T follicular helper cell (primary cell): ENCODE results near the gene PSAP.

Experiments
- DNase-seq: peaks from one replicate; pipeline ENCODE4 v3.0.0-alpha.2; 2020; ENCODE audit warnings: low read depth

The PSAP gene

DNA sequence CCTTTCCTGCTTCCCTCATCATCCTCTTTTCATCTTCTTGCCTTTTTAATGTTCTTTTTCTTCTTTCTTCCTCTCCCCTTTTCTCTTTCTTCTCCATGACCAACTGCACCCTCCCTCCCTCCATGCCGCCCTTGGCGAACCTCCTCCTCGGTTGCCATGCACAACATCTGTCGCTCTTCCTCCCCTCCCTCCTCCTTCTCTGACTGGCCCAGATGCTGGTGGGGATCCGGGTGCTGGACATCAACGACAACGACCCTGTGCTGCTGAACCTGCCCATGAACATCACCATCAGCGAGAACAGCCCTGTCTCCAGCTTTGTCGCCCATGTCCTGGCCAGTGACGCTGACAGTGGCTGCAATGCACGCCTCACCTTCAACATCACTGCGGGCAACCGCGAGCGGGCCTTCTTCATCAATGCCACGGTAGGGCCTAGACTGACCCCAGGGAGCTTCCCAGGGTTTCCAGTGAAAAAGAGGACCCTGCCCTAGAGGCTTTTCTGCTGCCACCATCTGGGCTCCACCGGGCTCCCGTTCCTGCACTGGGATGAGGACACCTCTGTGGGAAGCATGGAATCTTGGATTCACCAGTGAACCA, 66.3 kb downstream of the PSAP start:
- DNase-seq = no peak

DNA sequence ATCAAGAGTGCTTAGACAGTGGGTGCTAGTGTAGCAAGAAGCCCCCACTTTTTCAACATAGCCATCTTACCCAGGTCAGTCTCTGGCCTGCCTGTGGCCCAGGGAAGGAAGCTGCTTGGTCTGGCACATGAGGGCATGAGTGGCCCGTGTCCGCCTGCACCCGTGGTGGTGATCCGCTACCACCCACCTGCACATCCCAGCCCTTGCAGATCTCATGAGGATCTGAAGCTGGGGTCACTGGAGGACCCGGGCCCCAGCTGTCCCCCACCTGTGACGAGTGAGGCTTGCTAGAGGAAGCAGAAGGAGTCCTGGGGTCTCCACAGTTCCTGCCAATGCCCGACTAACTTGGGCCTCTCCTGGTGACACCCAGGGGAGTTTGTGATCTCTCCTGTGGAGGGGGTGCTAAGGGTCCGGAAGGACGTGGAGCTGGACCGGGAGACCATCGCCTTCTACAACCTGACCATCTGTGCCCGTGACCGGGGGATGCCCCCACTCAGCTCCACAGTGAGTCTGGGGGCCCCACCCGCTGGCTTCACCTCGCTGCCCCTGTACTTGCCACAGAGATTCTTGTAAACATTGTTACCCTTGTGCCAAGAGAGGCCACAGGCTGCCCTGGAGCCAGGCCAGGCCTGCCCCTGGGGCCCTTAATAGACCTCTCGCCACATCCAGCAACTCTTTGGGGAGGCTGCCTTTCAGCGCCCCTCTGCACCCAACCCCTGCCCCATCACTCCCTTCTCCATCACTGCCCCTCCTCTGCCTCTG, 67.0 kb downstream of the PSAP start:
- no peak for DNase-seq

DNA sequence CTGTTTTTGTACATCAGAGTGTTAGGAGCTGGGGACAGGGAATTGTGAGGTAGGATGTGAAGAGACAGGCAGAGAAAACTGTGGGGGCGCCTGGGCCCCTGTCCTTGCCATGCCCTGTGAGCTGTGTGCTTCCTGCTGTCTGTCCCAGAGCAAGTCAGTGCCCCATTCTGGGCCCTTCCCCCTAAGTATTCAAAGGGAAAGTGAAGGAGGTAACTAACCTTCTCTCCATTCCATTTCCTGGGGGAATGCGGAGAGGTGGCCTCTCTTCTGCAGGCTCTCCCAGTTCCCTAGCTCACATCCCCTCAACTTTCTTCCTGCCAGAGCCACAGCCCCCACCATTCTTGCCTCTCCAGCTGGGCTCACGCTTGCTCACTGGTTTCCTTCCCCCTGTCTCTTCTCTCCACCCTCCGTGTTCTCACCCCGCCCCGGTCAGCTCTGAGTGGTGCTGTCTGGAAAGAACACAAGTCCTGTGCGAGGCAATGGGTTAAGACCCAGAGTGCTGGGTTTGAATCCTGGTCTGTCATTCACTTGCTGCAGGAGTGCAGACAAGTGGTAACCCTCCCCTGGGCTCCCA, 68.0 kb downstream of the PSAP start:
- DNase-seq = no peak

DNA sequence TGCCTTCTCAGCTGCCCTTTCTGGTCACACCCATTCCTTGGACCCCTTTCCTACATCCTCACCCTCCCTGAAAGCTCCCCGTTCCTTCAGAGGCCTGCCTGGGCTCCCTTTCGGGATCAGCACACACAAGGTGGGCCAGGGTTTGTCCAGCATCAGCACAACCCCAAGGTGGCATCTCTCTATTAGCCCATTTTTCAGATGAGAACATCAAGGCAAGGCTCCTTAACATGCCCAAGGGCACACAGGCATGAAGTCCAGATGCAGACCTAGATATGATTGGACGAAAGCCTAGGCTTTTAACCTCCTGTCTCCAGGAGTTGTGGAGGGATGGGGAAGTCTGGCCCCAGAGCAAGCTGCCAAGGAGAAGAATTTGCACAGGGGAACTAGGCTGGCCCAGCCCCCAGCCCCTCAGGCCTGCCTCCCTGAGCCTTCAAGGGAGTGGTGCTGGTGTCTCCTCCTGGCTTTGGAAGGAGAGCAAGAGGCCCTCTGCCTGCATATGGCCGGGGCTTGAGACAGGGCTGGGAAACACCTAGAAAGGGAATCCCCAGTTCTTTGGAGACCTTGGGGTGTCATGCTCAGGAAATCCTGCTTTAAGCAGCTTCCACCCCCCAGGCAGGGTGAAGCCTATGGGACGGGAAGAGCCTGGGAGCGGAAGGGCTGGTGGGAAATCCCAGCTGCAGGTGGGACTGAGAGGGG, 68.7 kb downstream of the PSAP start:
- DNase-seq = no peak

DNA sequence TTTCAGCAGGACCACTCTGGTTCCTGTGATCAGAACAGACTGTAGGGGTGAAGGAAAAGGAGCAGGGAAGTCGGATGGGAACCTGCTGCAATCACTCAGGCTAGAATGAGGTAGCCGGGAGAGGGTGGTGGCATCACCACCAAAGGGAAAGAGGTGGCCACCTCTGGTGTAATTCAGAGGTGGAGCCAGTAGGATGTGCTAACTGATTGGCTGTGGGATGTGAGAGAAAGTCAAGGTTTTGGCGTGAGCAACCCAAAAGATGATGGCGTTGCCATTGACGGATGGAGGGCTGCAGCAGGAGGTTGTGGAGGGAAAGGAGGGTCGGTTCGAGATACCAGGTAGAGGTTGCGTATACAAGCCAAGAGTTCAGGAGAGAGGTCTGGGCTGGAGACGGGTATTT, 70.3 kb downstream of the PSAP start:
- no peak for DNase-seq

DNA sequence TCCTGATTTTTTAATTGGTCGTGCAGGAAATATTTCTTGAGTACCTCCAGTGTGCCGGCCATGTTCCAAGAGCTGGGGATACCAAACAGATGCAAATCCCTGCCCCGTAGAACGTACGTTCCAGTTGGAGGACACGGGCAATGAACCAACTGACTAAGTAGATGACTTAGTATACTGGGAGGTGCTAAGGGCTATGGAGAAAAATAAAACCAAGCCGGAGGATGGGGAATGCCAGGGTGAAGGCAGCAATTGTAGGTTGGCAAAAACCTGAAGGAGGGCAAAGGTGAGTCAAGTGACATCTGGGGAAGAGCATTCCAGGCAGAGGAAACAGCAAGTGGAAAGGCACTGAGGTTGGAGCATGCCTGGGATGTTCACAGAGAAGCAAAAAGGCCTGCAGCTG, 70.9 kb downstream of the PSAP start:
- DNase-seq = no peak

DNA sequence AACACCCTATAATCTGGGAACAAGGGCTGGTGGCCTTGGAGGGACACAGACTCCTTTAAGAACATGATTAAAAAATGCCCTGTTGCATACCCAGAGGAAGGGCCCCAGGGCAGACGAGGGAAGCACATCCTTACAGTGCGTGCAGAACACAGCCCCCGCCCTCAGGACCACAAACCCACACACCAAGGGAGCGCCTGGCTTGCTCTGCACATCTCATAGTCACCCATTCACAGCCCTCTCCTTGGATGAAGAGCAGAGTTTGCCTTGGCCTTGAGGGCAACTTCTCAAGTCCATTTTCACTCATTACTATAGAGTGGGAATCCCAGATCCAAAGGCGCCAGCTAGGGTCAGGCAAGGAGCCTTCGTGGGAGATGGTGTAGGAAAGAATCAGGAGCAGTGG, 71.4 kb downstream of the PSAP start:
- no peak for DNase-seq

DNA sequence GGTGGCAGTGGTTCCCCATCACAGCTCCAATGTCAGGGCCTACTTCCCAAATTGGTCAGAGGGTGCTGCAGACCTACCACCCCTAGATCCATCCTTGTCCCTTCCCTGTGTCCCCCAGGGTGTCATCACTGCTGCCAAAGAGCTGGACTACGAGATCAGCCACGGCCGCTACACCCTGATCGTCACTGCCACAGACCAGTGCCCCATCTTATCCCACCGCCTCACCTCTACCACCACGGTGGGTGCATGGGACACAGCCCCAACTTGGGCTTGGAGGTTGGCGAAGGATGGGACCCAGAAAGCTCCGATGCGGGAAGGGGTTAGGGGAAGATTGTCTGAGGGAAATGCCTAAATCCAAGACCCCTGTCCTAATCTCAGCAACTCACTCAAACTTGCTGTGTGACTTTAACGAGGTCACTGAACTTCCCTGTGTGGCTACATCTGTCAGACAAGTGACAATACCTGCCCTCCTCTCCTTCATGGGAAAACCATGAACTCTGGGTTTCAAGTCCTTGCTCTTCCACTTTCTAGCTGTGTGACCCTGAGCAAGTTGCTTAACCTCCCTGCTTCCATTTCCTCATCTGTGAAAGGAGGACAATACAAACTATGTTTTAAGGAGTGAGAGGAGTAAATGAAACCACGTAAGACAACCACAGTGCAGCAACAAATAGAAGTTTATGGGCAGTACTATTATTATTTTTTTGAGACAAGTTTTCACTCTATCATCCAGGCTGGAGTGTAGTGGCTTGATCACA, 72.8 kb downstream of the PSAP start:
- no peak for DNase-seq

DNA sequence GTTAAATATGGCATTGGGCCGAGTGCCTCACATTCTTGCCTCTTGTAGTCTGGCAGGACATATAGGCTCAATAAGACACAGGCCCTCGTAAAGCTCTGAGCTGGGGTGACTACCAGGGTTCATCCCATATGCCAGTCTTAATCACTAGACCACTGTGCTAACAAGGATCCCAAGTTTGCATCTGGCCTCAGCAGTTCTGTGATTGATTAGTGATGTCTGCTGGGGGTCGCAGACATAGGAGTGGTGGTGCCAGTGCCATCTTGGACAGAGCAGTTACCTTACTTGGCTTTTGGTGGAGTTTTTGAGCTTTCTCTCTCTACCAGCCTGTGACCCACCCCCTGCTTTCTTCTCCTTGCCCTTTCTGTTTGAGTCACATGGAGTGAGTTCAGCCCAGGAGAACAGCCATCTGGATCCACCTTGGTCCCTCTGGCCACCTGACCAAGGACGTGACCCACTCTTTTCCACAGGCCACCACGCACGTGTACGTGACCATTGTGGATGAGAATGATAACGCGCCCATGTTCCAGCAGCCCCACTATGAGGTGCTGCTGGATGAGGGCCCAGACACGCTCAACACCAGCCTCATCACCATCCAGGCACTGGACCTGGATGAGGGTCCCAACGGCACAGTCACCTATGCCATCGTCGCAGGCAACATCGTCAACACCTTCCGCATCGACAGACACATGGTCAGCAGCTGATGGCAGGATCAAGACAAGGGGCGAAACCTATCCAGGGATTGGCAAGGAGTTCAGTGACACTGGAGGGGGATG, 73.7 kb downstream of the PSAP start:
- DNase-seq = no peak

DNA sequence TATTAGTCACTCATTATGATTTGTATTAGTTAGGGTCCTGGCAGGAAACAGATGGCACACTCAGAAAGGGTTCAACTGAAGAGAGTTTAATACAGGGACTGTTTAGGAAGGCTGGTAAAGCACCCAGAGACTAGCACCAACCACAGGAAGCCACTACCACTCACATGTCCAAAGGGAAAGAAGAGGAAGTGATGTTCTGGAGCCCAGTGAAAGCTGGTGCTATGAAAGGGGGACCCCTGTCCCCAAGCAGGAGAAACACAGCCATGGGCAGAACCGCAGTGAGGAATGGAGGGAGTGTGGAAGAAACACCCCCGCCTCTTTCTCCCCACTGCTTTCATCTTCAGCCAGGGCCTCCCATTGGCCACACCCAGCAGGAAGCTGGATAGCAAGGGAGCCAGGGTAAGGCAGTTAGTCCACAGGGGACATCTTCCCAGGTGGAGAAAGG, 74.5 kb downstream of the PSAP start:
- no peak for DNase-seq

DNA sequence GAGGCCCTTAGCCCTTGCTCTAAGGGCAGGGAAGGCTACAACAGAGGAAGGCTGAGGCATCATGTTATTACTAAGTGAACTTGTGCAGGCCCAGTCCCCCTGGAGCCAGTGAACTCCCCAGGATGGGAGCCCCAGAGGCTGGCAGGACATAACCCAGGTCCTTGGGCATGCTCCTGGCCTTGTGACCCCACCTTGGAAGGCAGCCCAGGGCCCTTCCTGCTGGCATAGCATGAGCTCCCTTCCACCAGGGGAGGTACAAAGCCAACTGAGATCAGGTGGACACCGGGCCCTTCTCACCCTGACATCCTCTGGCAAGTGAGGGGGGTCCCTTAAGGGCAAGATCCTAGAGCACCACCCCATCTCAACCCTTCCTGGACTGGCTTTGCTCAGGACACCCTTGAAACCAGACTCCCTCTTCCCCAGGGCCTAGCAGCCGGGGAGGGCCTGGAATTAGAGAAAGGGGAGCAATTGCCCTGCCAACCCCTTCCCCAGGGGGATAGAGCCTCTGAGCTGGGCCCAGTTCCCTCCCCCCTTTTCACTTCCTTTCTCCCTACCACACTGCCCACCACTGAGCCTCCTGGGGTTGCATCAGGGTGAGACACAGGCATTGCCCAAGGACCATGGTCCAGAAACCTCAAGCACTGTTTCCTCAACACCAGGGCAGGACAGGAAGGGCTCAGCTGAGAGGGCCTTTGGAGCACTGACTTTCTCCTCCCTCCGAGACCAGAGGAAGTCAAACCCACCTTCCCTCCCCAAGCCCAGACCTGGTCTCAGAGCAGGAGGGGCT, 75.9 kb downstream of the PSAP start:
- DNase-seq = no peak

DNA sequence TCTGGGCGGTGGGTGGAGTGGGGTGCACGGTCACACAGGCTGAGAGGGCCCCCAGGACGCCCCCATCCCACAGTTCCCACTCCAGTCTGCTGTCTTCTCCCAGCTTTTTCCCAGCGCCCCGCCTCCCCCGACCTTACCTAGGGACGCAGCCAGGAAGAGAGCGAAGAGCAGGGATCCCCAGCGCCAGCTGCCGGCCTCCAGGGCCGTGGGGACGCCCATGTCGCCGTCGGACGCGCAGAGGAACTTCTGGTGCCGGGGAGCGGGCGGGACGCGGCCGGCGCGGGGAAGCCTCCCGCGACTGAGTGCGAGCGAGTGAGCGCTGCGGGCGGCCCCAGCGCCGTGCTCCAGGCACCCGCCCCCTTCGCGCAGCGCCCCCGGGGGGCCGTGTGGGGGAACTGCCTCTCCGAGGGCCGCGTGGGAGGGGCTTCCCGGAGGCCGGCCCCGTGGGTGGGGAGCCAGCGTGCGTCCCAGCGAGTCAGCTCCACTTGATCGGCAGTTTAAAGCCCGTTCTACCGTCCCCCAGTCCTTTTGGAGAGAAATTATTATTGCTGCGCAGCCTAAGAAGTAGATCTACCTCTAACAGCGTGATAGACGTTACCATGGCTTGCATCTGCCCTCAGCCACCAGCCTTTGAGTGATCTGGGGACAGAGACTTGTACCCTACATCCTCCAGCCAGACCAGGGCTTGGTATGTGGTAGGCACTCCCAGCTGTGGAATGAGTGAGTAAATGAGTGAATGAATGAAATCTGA, 77.7 kb downstream of the PSAP start, which contains the start of gene VSIR:
Gene VSIR, minus strand, starts transcription at position 300 of the 751 bp plus-strand sequence. Its CDS starts 81 bp downstream, at position 219.
- peak; percentile 92 for DNase-seq

DNA sequence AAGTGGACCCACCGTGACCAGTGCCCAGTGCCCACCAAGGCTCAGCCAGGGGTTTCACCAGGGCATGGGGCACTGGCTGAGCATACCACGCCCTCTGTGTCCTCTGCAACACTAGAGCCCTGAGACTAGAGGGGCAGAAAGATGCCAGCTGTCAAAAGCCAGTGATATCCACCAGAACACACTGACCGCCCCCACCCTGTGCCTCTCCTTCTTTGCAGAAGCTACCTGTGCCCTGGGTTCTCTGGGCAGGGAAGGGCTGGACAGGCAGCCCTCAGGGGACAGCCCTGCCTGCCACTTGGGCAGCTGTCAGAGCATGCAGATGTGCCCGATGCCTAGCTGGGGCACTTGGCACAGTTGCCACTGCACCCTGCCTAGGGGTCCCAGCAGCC, 78.2 kb downstream of the PSAP start:
- no peak for DNase-seq

DNA sequence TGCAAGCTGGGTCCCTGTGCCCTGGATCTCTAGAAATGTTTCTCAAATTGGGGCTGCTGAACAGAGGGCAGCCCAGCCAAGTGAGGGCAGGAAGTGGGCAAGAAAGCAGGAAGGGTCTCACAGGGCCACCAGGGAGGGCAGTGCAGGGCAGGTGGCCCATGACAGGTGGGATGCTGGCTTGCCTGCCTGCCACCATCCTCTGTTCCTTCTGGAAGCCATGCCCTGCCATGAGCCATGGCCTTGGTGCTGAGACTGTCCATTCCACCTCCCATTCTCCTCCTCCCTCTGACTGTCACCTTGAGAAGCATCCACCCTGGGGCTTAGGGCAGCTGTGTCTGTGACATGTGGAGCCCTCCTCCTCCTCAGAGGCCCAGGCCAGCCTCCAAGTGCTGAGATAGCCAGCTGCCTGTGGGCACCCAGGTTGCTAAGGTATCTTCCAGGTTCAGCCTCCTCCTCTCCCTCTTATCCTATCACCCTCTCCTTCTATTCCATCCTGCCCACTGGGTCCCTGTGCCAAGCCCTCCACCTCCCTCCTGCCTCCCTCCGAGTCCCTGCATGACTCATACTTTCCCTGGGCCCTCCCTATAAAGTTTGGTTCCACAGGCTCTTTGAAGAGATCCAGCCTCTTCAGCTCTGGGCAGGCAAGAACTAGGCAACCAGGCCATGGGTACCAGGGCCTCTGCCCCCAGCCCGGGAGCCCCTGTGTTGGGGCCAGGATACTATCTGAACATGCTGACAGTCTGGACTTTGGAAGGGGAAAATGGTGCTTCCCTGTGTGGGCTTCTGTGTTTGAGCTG, 79.0 kb downstream of the PSAP start:
- DNase-seq = peak; percentile 36

DNA sequence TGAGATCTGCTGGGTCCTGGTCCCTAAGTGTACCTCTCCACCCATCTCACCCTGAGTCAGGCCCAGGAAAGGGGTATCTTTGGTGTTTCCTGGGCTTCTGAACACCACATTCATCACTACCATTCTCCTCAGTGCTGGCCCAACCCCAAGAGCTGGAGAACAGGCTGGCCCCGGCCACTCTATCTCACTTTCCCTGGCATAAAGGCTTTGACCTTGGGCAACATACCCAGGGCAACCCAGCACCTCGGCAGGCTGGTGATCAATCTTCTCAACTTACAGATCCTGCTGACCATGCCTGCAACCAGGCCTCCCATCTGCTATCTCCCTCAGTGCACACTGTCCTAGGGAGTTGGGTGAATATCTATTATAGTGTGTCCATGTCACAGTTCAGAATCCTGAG, 79.8 kb downstream of the PSAP start:
- no peak for DNase-seq

DNA sequence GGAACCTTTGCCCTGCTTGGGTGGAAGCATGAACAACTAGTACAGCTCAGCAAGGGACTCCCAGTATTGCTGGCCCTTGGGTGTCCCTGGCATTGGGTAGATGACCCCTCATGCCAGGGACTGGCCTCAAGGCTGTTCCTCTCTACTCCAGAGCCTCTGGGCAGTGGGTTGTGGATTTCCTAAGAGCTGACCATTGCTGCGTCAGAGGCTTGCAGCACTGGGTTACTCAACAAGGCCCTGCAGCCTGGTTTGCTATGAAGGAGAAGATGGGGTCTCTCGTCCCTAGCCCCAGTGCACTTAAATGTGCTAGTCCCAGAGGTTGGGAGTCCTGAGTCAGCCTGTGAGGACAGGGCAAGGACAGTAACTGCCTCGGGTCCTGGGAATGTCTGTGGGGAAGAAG, 80.3 kb downstream of the PSAP start:
- DNase-seq = no peak

DNA sequence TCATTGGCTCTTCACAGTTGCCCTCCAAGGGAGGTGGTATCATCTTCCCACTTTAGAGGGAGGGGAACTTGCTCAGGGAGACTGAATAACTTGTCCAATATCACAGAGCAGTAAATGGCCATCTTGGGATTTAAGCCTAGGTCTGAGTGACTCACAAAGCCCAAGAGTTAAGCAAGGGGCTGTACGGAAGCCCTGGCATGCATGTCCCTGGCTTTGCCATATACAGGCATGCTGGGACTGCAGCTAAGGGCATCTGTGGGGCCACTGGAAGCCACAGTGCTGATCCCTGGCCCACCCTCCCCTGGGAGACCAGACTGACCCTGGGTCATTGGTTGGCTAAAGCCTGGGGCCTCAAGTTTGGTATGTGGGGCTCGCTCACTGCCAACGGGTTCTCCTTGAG, 80.8 kb downstream of the PSAP start:
- DNase-seq = no peak

DNA sequence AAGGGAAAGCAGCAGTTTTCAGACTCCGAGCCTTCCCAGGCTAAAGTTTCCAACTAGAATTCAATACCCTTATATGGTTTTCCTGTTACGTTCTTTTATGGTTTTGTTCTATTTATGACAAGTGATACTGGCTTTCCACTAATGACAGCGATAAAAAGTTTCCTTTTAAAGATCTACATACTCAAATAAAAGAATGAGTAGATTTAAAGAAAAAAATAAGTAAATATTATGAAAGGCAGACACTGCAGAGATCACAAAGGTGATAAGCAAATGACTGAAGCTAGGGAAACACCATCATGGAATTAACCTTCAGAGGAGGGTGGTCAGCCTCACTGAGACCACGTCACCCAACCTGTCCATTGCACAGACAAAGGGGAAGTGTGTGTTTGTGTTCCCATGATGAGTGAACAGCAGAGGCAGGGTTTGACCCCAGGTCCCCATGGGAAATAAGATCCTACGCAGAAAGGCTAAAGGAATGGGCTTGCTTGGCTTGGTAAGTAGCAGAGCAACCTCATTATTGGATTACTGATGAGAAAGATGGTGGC, 81.7 kb downstream of the PSAP start:
- DNase-seq = no peak
